ENCODE results near the gene SLK.

GRCh38 chr10:104026762-104027161, 59.8 kb downstream of the SLK start:
- TF ChIP-seq CTCF (conservative IDR thresholded peaks at IDR 0.05; ENCODE audit: low read length): no peak
- no peak for TF ChIP-seq EZH2phosphoT487 (IDR thresholded peaks at IDR 0.05; ENCODE audit: borderline replicate concordance, low read depth, low read length)
